PC-9 (cell line): ENCODE data around the gene ZNF576. TPM values are rescaled to one million over a fixed set of nuclear protein-coding genes. Genes with fewer than 3 reads are reported as not detected.
A peak's percentile ranks its signal among the peaks of the same experiment; 100 is the strongest.

Experiments
- BruUV-seq: library from RNA; stranded (reverse); fragments of 400-500 nt; replicated peaks from 2 replicates; lab custom pipeline; 2021; lab: Mats Ljungman, UMichigan
- CTCF ChIA-PET: fragments of 300-600 bp; sonication (Branson Sonifier 250); formaldehyde crosslinking; loops from one replicate; lab custom pipeline; 2022; ENCODE audit warnings: antibody characterized with exemption; lab: Charles Lee
- POLR2A ChIA-PET: fragments of 300-600 bp; sonication (Branson Sonifier 250); formaldehyde crosslinking; loops from one replicate; lab custom pipeline; 2022; ENCODE audit warnings: antibody characterized with exemption; ENCODE audit not compliant: unreplicated experiment; lab: Charles Lee
- DNase-seq, 2 experiments: peaks; one replicate each; pipeline versions ENCODE4 v3.0.0 to v3.0.0-alpha.2; 2015 to 2022; ENCODE audit warnings: mixed read lengths in 1 of 2
- H2AFZ ChIP-seq: fragments of 200-600 bp; sonication (generic); 2 replicates; pipeline ENCODE4 v1.8.1; 2017; ENCODE audit warnings: antibody characterized with exemption
- H3F3A ChIP-seq: fragments of 200-600 bp; sonication (generic); 2 replicates; pipeline ENCODE4 v1.8.1; 2017; ENCODE audit warnings: antibody characterized with exemption, mild to moderate bottlenecking, low read depth; ENCODE audit not compliant: insufficient read depth
- H3K27ac ChIP-seq: fragments of 200-600 bp; sonication (generic); 2 replicates; pipeline ENCODE4 v1.6.1; 2016; ENCODE audit warnings: mixed run types
- H3K27me3 ChIP-seq: fragments of 200-600 bp; sonication (generic); 2 replicates; pipeline ENCODE4 v1.6.1; 2016; ENCODE audit warnings: low read depth, mixed run types; ENCODE audit not compliant: insufficient read depth
- H3K36me3 ChIP-seq: fragments of 200-600 bp; sonication (generic); 2 replicates; pipeline ENCODE4 v1.6.1; 2016; ENCODE audit warnings: low read depth, mixed run types
- H3K4me1 ChIP-seq: fragments of 200-600 bp; sonication (generic); replicated peaks from 2 replicates; pipeline ENCODE4 v1.6.1; 2016; ENCODE audit warnings: mixed run types; ENCODE audit not compliant: insufficient read depth
- H3K4me2 ChIP-seq: fragments of 200-600 bp; sonication (generic); 2 replicates; pipeline ENCODE4 v1.6.1; 2017; ENCODE audit warnings: mixed run types
- H3K4me3 ChIP-seq: fragments of 200-600 bp; sonication (generic); 2 replicates; pipeline ENCODE4 v1.6.1; 2016; ENCODE audit warnings: mixed run types
- H3K79me2 ChIP-seq: fragments of 200-600 bp; sonication (generic); 2 replicates; pipeline ENCODE4 v1.6.1; 2017; ENCODE audit warnings: low read depth, mixed run types
- H3K9me2 ChIP-seq: fragments of 200-600 bp; sonication (generic); 2 replicates; pipeline ENCODE4 v1.8.1; 2017; ENCODE audit warnings: mild to moderate bottlenecking; ENCODE audit not compliant: insufficient read depth
- H3K9me3 ChIP-seq: fragments of 200-600 bp; sonication (generic); 2 replicates; pipeline ENCODE4 v1.8.1; 2016; ENCODE audit warnings: low read depth; ENCODE audit not compliant: insufficient read depth
- H4K20me1 ChIP-seq: fragments of 200-600 bp; sonication (generic); 2 replicates; pipeline ENCODE4 v1.8.1; 2017; ENCODE audit not compliant: insufficient read depth
- EZH2 ChIP-seq: fragments of 200-600 bp; sonication (generic); IDR thresholded peaks from 2 replicates; pipeline ENCODE4 v1.8.0; 2017; ENCODE audit warnings: antibody characterized with exemption, low read depth
- intact Hi-C: fragments of 100-400 bp; cut with micrococcal nuclease; formaldehyde crosslinking; loops from one replicate; pipeline ENCODE4 v1.10.0; 2022; ENCODE audit not compliant: unreplicated experiment
- total RNA-seq: library from RNA; stranded (reverse); gene quantifications from 2 replicates; pipeline ENCODE4 v1.2.3, GENCODE V29; 2021
- TF ChIP-seq, protein P1 (sequence below): fragments of 200-600 bp; sonication (generic); conservative IDR thresholded peaks from 2 replicates; pipeline ENCODE4 v1.6.1; 2017; ENCODE audit warnings: mixed run types, antibody characterized with exemption, mild to moderate bottlenecking, moderate library complexity

ZNF576 gene
- total RNA-seq, 1 experiment from 2014 or later = 15.5 TPM

- Histone ChIP-seq H3K4me2 (no peak overlapping the region), H3K27ac (peak overlapping the region; percentile 19; the same call in 1 of the 2 replicates), H3K9me2 (no peaks in the 10 kb centered on the region), H3K79me2 (peaks cover 23% of the 10 kb centered on the region), H3K9me3 (no peaks in the 10 kb centered on the region), H3K4me1 (peaks cover 9% of the 10 kb centered on the region), H2AFZ (no peak overlapping the region), H3K4me3 (no peak overlapping the region), H3K36me3 (no peaks in the 10 kb centered on the region), H4K20me1 (no peaks in the 10 kb centered on the region), H3F3A (peaks cover 28% of the 10 kb centered on the region; the same call in 1 of the 2 replicates), H3K27me3 (no peaks in the 10 kb centered on the region)
- no TSS peak for BruUV-seq
- no peak for DNase-seq
- no peak for TF ChIP-seq EZH2
- TF ChIP-seq, protein P1, sequence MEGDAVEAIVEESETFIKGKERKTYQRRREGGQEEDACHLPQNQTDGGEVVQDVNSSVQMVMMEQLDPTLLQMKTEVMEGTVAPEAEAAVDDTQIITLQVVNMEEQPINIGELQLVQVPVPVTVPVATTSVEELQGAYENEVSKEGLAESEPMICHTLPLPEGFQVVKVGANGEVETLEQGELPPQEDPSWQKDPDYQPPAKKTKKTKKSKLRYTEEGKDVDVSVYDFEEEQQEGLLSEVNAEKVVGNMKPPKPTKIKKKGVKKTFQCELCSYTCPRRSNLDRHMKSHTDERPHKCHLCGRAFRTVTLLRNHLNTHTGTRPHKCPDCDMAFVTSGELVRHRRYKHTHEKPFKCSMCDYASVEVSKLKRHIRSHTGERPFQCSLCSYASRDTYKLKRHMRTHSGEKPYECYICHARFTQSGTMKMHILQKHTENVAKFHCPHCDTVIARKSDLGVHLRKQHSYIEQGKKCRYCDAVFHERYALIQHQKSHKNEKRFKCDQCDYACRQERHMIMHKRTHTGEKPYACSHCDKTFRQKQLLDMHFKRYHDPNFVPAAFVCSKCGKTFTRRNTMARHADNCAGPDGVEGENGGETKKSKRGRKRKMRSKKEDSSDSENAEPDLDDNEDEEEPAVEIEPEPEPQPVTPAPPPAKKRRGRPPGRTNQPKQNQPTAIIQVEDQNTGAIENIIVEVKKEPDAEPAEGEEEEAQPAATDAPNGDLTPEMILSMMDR = no peak
- intact Hi-C loops = no loop called here
- ChIA-PET CTCF (no interaction called here), POLR2A (no interaction called here)
These were observed 25.7 kb downstream of the ZNF576 start for GRCh38 chr19:43622070-43622469.

- Histone ChIP-seq H3K79me2 (peaks cover 21% of the 10 kb centered on the region), H3K9me3 (no peaks in the 10 kb centered on the region), H3K36me3 (no peaks in the 10 kb centered on the region), H4K20me1 (no peaks in the 10 kb centered on the region), H3F3A (peaks cover 28% of the 10 kb centered on the region; the same call in 1 of the 2 replicates), H3K4me2 (no peak overlapping the region), H3K4me3 (no peak overlapping the region), H3K27me3 (no peaks in the 10 kb centered on the region), H3K9me2 (no peaks in the 10 kb centered on the region), H2AFZ (no peak overlapping the region), H3K4me1 (peaks cover 9% of the 10 kb centered on the region), H3K27ac (no peak overlapping the region)
- intact Hi-C loops = no loop called here
- no peak for DNase-seq
- POLR2A ChIA-PET = no interaction called here
- BruUV-seq = no TSS peak
- CTCF ChIA-PET = no interaction called here
- TF ChIP-seq, protein P1 = no peak
- no peak for TF ChIP-seq EZH2
These were observed 26.6 kb downstream of the ZNF576 start for GRCh38 chr19:43622956-43623355.

- Histone ChIP-seq H3K9me3 (no peaks in the 10 kb centered on the region), H4K20me1 (no peaks in the 10 kb centered on the region), H3K9me2 (no peaks in the 10 kb centered on the region), H2AFZ (no peak overlapping the region), H3K27me3 (no peaks in the 10 kb centered on the region), H3K4me1 (peaks cover 9% of the 10 kb centered on the region), H3K79me2 (0 out of 2 replicates have a peak, but pooled peaks cover 12% of the 10 kb centered on the region), H3K36me3 (no peaks in the 10 kb centered on the region), H3F3A (peaks cover 28% of the 10 kb centered on the region; the same call in 1 of the 2 replicates), H3K27ac (no peak overlapping the region), H3K4me3 (no peak overlapping the region), H3K4me2 (no peak overlapping the region)
- BruUV-seq = no TSS peak
- no peak for DNase-seq
- ChIA-PET POLR2A (interaction anchor here (0.7 kb wide), 1 partner anchor 12 kb away, joined by 3 read pairs; no protein-coding TSS in a partner anchor), CTCF (no interaction called here)
- intact Hi-C loops = no loop called here
- TF ChIP-seq EZH2 = no peak
- TF ChIP-seq, protein P1 = no peak
These were observed 27.7 kb downstream of the ZNF576 start for GRCh38 chr19:43623889-43624670.
